ENCODE results near the gene DNAJB6.

GRCh38 chr7:157465891-157466866 lies 129.4 kb downstream of the DNAJB6 start:
- TF ChIP-seq POLR2AphosphoS5 (IDR thresholded peaks at IDR 0.05; ENCODE audit: low read depth, low read length), result no peak
- TF ChIP-seq SIN3A (IDR thresholded peaks at IDR 0.05; ENCODE audit: borderline replicate concordance, insufficient read depth, low read length), result no peak
- TF ChIP-seq TAF1 (IDR thresholded peaks at IDR 0.05; ENCODE audit: borderline replicate concordance, insufficient read depth, low read length), result no peak
